ENCODE data around the gene ABCD1. TPM values are rescaled to one million over a fixed set of nuclear protein-coding genes. Genes with fewer than 3 reads are reported as not detected.

The ABCD1 gene
- total and polyA plus RNA-seq, 4 donors: 4.0 to 10.8 (median 7.6) TPM

DNA sequence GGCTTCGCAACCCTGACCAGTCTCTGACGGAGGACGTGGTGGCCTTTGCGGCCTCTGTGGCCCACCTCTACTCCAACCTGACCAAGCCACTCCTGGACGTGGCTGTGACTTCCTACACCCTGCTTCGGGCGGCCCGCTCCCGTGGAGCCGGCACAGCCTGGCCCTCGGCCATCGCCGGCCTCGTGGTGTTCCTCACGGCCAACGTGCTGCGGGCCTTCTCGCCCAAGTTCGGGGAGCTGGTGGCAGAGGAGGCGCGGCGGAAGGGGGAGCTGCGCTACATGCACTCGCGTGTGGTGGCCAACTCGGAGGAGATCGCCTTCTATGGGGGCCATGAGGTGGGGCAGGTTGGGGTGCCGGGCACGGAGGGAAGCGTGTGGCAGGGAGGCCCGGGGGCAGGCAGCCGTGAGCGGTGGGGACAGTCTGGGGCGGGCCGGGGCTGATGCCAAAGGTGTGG is 1.2 kb downstream of the ABCD1 start (continued):
- TF ChIP-seq ATF3 (IDR thresholded peaks at IDR 0.05): no peak

GRCh38 chrX:153726286-153727122 is 1.8 kb downstream of the ABCD1 start:
- TF ChIP-seq SP1 (IDR thresholded peaks at IDR 0.05) (peak; percentile 32), EGR1 (IDR thresholded peaks at IDR 0.05; ENCODE audit: low read depth in 2 of 2) (no peak), RXRA (IDR thresholded peaks at IDR 0.05) (peak; percentile 64 to 74), ATF3 (IDR thresholded peaks at IDR 0.05) (no peak), HNF4A (conservative IDR thresholded peaks at IDR 0.05) (peak in 1 of 2 donors; percentile 25), JUND (IDR thresholded peaks at IDR 0.05) (no peak), ZBTB33 (IDR thresholded peaks at IDR 0.05) (no peak), FOXA1 (IDR thresholded peaks at IDR 0.05) (no peak), RAD21 (IDR thresholded peaks at IDR 0.05) (no peak), HNF4G (IDR thresholded peaks at IDR 0.05) (no peak), NR2F2 (IDR thresholded peaks at IDR 0.05) (peak; percentile 25)
- TF ChIP-seq, protein P1, sequence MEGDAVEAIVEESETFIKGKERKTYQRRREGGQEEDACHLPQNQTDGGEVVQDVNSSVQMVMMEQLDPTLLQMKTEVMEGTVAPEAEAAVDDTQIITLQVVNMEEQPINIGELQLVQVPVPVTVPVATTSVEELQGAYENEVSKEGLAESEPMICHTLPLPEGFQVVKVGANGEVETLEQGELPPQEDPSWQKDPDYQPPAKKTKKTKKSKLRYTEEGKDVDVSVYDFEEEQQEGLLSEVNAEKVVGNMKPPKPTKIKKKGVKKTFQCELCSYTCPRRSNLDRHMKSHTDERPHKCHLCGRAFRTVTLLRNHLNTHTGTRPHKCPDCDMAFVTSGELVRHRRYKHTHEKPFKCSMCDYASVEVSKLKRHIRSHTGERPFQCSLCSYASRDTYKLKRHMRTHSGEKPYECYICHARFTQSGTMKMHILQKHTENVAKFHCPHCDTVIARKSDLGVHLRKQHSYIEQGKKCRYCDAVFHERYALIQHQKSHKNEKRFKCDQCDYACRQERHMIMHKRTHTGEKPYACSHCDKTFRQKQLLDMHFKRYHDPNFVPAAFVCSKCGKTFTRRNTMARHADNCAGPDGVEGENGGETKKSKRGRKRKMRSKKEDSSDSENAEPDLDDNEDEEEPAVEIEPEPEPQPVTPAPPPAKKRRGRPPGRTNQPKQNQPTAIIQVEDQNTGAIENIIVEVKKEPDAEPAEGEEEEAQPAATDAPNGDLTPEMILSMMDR (IDR thresholded peaks at IDR 0.05; ENCODE audit: low read depth, low read length, missing input control): no peak
- Histone ChIP-seq H3K27ac (ENCODE audit: low read depth in 1 of 2, low read length in 2 of 2) (peak overlapping the region; percentile 86 to 88), H3K4me1 (ENCODE audit: control insufficient read depth in 4 of 4, insufficient read depth in 4 of 4, low read length in 3 of 4) (peaks cover 24 to 44% (median 37%) of the 10 kb centered on the region in 4 donors), H3K36me3 (ENCODE audit: control insufficient read depth in 4 of 4, insufficient read depth in 3 of 4, low read depth in 1 of 4, low read length in 3 of 4) (peaks cover 0 to 2% (median 0%) of the 10 kb centered on the region in 4 donors), H3K9ac (ENCODE audit: low read depth in 1 of 2, low read length in 2 of 2) (peak overlapping the region; percentile 13 to 47), H3K4me3 (ENCODE audit: low read depth in 1 of 3, low read length in 3 of 3) (peak overlapping the region in 1 of 3 donors; percentile 82), H3K27me3 (ENCODE audit: control insufficient read depth in 4 of 4, insufficient read depth in 4 of 4, low read length in 3 of 4) (no peaks in the 10 kb centered on the region), H3K9me3 (ENCODE audit: control insufficient read depth in 4 of 4, low read length in 3 of 4) (no peaks in the 10 kb centered on the region)
- WGBS: 11% methylated on average over 35 of the region's 35 CpGs
- DNase-seq (ENCODE audit: low spot score): peak; percentile 44

DNA sequence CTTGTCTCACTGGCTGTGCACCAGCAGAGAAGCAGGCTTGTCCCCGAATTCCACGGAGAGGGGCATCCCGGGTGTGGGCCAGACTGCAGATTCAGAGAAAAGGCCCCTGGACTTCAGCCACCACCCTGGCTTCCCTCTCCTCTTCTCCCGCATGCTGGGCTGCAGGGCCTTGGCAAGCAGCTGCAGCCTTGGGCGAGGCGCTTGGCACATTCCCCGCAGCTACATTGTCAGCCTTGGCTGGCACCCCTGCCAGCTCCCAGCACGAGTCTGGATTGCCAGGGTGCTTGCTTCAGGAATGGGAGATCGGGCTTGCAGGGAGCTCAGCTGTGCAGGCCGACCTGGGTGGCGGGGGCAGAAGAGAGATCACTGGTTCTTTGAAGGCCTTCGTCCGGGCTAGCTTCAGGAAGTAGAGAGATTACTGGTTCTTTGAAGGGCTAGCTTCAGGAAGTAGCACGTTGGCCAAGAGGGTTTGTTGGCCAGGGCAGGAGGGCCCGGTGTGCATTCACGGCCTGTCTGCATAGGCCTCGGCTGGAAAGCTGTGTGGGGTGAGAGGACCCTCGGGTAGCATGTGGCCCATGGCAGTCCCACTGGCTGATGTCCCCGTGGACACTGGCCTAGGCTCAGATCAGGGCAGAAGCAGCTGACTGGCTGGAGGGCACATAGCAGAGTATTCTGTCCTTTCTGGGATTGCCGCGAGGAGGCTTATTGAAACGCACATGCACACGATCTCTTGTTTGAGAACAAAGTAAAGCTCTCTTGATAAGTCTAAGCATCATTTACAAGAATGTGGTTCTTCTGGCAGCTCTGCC is 2.7 kb downstream of the ABCD1 start:
- H3K27ac ChIP-seq (ENCODE audit: low read depth in 1 of 2, low read length in 2 of 2): peak overlapping the region; percentile 86 to 88
- H3K27me3 ChIP-seq (ENCODE audit: control insufficient read depth in 4 of 4, insufficient read depth in 4 of 4, low read length in 3 of 4): no peaks in the 10 kb centered on the region
- no peaks in the 10 kb centered on the region for H3K9me3 ChIP-seq (ENCODE audit: control insufficient read depth in 4 of 4, low read length in 3 of 4)
- H3K36me3 ChIP-seq (ENCODE audit: control insufficient read depth in 4 of 4, insufficient read depth in 3 of 4, low read depth in 1 of 4, low read length in 3 of 4): peaks cover 0 to 2% (median 0%) of the 10 kb centered on the region in 4 donors
- TF ChIP-seq GABPA (IDR thresholded peaks at IDR 0.05 in 1 of 2, conservative IDR thresholded peaks at IDR 0.05 in 1 of 2): no peak
- TF ChIP-seq MAX (IDR thresholded peaks at IDR 0.05): peak; percentile 18
- peak overlapping the region in 1 of 3 donors; percentile 82 for H3K4me3 ChIP-seq (ENCODE audit: low read depth in 1 of 3, low read length in 3 of 3)
- H3K4me1 ChIP-seq (ENCODE audit: control insufficient read depth in 4 of 4, insufficient read depth in 4 of 4, low read length in 3 of 4): peaks cover 24 to 44% (median 38%) of the 10 kb centered on the region in 4 donors
- peak overlapping the region in 1 of 2 donors; percentile 47 for H3K9ac ChIP-seq (ENCODE audit: low read depth in 1 of 2, low read length in 2 of 2)
- WGBS: 20% methylated on average over 23 of the region's 23 CpGs
- DNase-seq (ENCODE audit: low spot score): no peak

All from liver (tissue), 9 donors.